IMR-90 (cell line): ENCODE data around the gene TRIO. TPM values are rescaled to one million over a fixed set of nuclear protein-coding genes. Genes with fewer than 3 reads are reported as not detected.

Source experiments
- ATAC-seq: fragments of 200-7000 bp; cut with Tn5 transposase; 2 replicates; pipeline ENCODE4 v1.9.1; 2020; ENCODE audit warnings: low read depth, mild to moderate bottlenecking, moderate library complexity
- BruUV-seq: library from RNA; stranded (reverse); fragments of 400-500 nt; replicated peaks from 2 replicates; lab custom pipeline; 2021; lab: Mats Ljungman, UMichigan
- CTCF ChIA-PET: fragments of 300-600 bp; formaldehyde crosslinking; extraction: SDS; loops from one replicate; lab custom pipeline; 2021; ENCODE audit warnings: antibody characterized with exemption; lab: Yijun Ruan, JAX
- POLR2A ChIA-PET: fragments of 300-600 bp; sonication (Branson Sonifier 250); formaldehyde crosslinking; loops from one replicate; lab custom pipeline; 2022; ENCODE audit warnings: antibody characterized with exemption; ENCODE audit not compliant: unreplicated experiment; lab: Charles Lee
- DNase-seq: peaks from one replicate; pipeline ENCODE4 v3.0.0; 2013
- H2AFZ ChIP-seq: replicated peaks from 2 replicates; pipeline ENCODE3; 2013; ENCODE audit warnings: low read length, mild to moderate bottlenecking; ENCODE audit not compliant: poor library complexity
- H2AK5ac ChIP-seq: 2 replicates; pipeline ENCODE4 v1.6.1; 2013; ENCODE audit warnings: low read depth, low read length, inconsistent platforms
- H2AK9ac ChIP-seq: replicated peaks from 2 replicates; pipeline ENCODE3; 2013; ENCODE audit warnings: mild to moderate bottlenecking, low read depth, low read length, moderate library complexity; ENCODE audit not compliant: poor library complexity
- H2BK120ac ChIP-seq: 2 replicates; pipeline ENCODE4 v1.6.1; 2013; ENCODE audit warnings: low read depth, low read length, inconsistent platforms
- H2BK15ac ChIP-seq: 3 replicates; pipeline ENCODE4 v1.6.1; 2013; ENCODE audit warnings: low read depth, low read length, inconsistent platforms
- H2BK20ac ChIP-seq: 2 replicates; pipeline ENCODE4 v1.6.1; 2013; ENCODE audit warnings: low read depth, mild to moderate bottlenecking, inconsistent platforms, low read length, moderate library complexity
- H2BK5ac ChIP-seq: 2 replicates; pipeline ENCODE4 v1.6.1; 2013; ENCODE audit warnings: mild to moderate bottlenecking, low read depth, low read length, inconsistent platforms; ENCODE audit not compliant: poor library complexity, severe bottlenecking
- H3K14ac ChIP-seq: replicated peaks from 2 replicates; pipeline ENCODE4 v1.6.1; 2013; ENCODE audit warnings: low read depth, low read length, inconsistent platforms
- H3K18ac ChIP-seq: 2 replicates; pipeline ENCODE4 v1.6.1; 2013; ENCODE audit warnings: low read depth, low read length, control low read depth
- H3K23ac ChIP-seq: 2 replicates; pipeline ENCODE4 v1.6.1; 2013; ENCODE audit warnings: low read depth, low read length, inconsistent platforms
- H3K27ac ChIP-seq: 2 replicates; pipeline ENCODE4 v1.5.1; 2013; ENCODE audit warnings: mild to moderate bottlenecking, control low read depth, low read length; ENCODE audit not compliant: insufficient read depth
- H3K27me3 ChIP-seq: 2 replicates; pipeline ENCODE4 v1.6.1; 2013; ENCODE audit warnings: low read length; ENCODE audit not compliant: control insufficient read depth, insufficient read depth
- H3K36me3 ChIP-seq: 2 replicates; pipeline ENCODE4 v1.6.1; 2013; ENCODE audit warnings: low read length, mixed read lengths; ENCODE audit not compliant: control insufficient read depth, insufficient read depth
- H3K4ac ChIP-seq: 2 replicates; pipeline ENCODE4 v1.6.1; 2013; ENCODE audit warnings: low read depth, low read length, inconsistent platforms
- H3K4me1 ChIP-seq: 2 replicates; pipeline ENCODE4 v1.6.1; 2013; ENCODE audit warnings: low read length, mixed read lengths; ENCODE audit not compliant: control insufficient read depth, insufficient read depth
- H3K4me2 ChIP-seq: 2 replicates; pipeline ENCODE4 v1.6.1; 2013; ENCODE audit warnings: low read depth, mild to moderate bottlenecking, control low read depth, low read length, moderate library complexity
- H3K4me3 ChIP-seq: 2 replicates; pipeline ENCODE4 v1.5.1; 2013; ENCODE audit warnings: low read depth, mild to moderate bottlenecking, control low read depth, low read length, moderate library complexity; ENCODE audit not compliant: insufficient read depth
- H3K56ac ChIP-seq: 2 replicates; pipeline ENCODE4 v1.6.1; 2013; ENCODE audit warnings: low read length, inconsistent platforms; ENCODE audit not compliant: insufficient read depth; ENCODE audit errors: extremely low read depth
- H3K79me1 ChIP-seq, 2 experiments: 2 replicates each; pipeline ENCODE4 v1.6.1; 2013; ENCODE audit warnings: low read length in 2 of 2, inconsistent platforms in 1 of 2, low read depth in 1 of 2
- H3K9ac ChIP-seq: 2 replicates; pipeline ENCODE4 v1.6.1; 2013; ENCODE audit warnings: low read depth, low read length, control low read depth
- H3K9me1 ChIP-seq: 2 replicates; pipeline ENCODE4 v1.6.1; 2013; ENCODE audit warnings: low read length, inconsistent platforms; ENCODE audit not compliant: insufficient read depth
- H3K9me3 ChIP-seq: 2 replicates; pipeline ENCODE4 v1.6.1; 2013; ENCODE audit warnings: low read length; ENCODE audit not compliant: control insufficient read depth, insufficient read depth
- H4K20me1 ChIP-seq: 2 replicates; pipeline ENCODE4 v1.6.1; 2013; ENCODE audit warnings: low read length, inconsistent platforms; ENCODE audit not compliant: insufficient read depth
- H4K5ac ChIP-seq: 2 replicates; pipeline ENCODE4 v1.6.1; 2013; ENCODE audit warnings: mild to moderate bottlenecking, low read depth, low read length, control low read depth
- H4K8ac ChIP-seq, 2 experiments: 2 replicates each; pipeline ENCODE4 v1.6.1; 2013; ENCODE audit warnings: low read depth in 2 of 2, low read length in 2 of 2, control low read depth in 1 of 2, inconsistent platforms in 1 of 2
- H4K91ac ChIP-seq: 2 replicates; pipeline ENCODE4 v1.6.1; 2013; ENCODE audit warnings: low read depth, low read length, inconsistent platforms; ENCODE audit not compliant: insufficient read depth
- BHLHE40 ChIP-seq: fragments of 150-350 bp; IDR thresholded peaks from 2 replicates; pipeline ENCODE4 v1.6.1; 2016; ENCODE audit warnings: mild to moderate bottlenecking, low read depth, low read length
- CEBPB ChIP-seq: IDR thresholded peaks from 2 replicates; pipeline ENCODE4 v1.6.1; 2012; ENCODE audit warnings: low read depth, low read length, improper control_type of control experiment
- CHD1 ChIP-seq: IDR thresholded peaks from 2 replicates; pipeline ENCODE4 v1.6.1; 2012; ENCODE audit warnings: low read depth, low read length, improper control_type of control experiment
- FOS ChIP-seq: fragments of 150-350 bp; IDR thresholded peaks from 2 replicates; pipeline ENCODE4 v1.6.1; 2016; ENCODE audit warnings: low read depth, low read length
- MAFK ChIP-seq: IDR thresholded peaks from 2 replicates; pipeline ENCODE4 v1.6.1; 2012; ENCODE audit warnings: low read depth, low read length, improper control_type of control experiment
- MAZ ChIP-seq: IDR thresholded peaks from 2 replicates; pipeline ENCODE4 v1.6.1; 2012; ENCODE audit warnings: low read depth, mild to moderate bottlenecking, low read length, improper control_type of control experiment, moderate library complexity, borderline replicate concordance
- MXI1 ChIP-seq: IDR thresholded peaks from 2 replicates; pipeline ENCODE4 v1.6.1; 2012; ENCODE audit warnings: low read depth, mild to moderate bottlenecking, low read length, moderate library complexity, borderline replicate concordance
- NFE2L2 ChIP-seq: fragments of 150-350 bp; IDR thresholded peaks from 2 replicates; pipeline ENCODE4 v1.6.1; 2016; ENCODE audit warnings: low read depth, mild to moderate bottlenecking, low read length
- POLR2A ChIP-seq: IDR thresholded peaks from 2 replicates; pipeline ENCODE4 v1.6.1; 2012; ENCODE audit warnings: mild to moderate bottlenecking, low read depth, low read length
- RAD21 ChIP-seq: IDR thresholded peaks from 2 replicates; pipeline ENCODE4 v1.6.1; 2012; ENCODE audit warnings: low read length, improper control_type of control experiment
- RCOR1 ChIP-seq: IDR thresholded peaks from 2 replicates; pipeline ENCODE4 v1.6.1; 2012; ENCODE audit warnings: mild to moderate bottlenecking, low read length, improper control_type of control experiment; ENCODE audit not compliant: insufficient replicate concordance
- RFX5 ChIP-seq: IDR thresholded peaks from 2 replicates; pipeline ENCODE4 v1.8.0; 2012; ENCODE audit warnings: low read depth, mild to moderate bottlenecking, low read length, moderate library complexity
- SMC3 ChIP-seq: fragments of 150-350 bp; IDR thresholded peaks from 2 replicates; pipeline ENCODE4 v1.6.1; 2016; ENCODE audit warnings: low read depth, mild to moderate bottlenecking, antibody characterized with exemption, low read length, moderate library complexity
- WGBS, 2 experiments: methylation state at CpG; one replicate each; pipeline versions ENCODE4 v1.1.5 to v1.1.7; 2013; ENCODE audit warnings: missing lambda C conversion rate in 2 of 2; ENCODE audit not compliant: insufficient read length in 1 of 2; ENCODE audit errors: extremely low coverage in 2 of 2; 5-methylcytosine and 5-hydroxymethylcytosine counted together
- dilution Hi-C: fragments of 300-500 bp; cut with HindIII; formaldehyde crosslinking; loops from one replicate; pipeline ENCODE4 v1.14.3; 2018; ENCODE audit warnings: low sequenced_read_pairs; ENCODE audit not compliant: unreplicated experiment
- in situ Hi-C: fragments of 300-500 bp; cut with MboI; formaldehyde crosslinking; loops from 3 replicates; pipeline ENCODE4 v1.14.3; 2019; ENCODE audit warnings: low sequenced_read_pairs, inconsistent platforms, mixed read lengths
- intact Hi-C: fragments of 100-400 bp; cut with micrococcal nuclease; formaldehyde crosslinking; loops from 2 replicates; pipeline ENCODE4 v1.10.0; 2022
- polyA plus RNA-seq, 3 experiments: library from polyadenylated mRNA; depleted of rRNA; stranded (reverse); fragments of >200 nt; gene quantifications; 2 replicates each; pipeline ENCODE4 v1.2.3, GENCODE V29; 2012; ENCODE audit warnings: low replicate concordance in 1 of 3
- total RNA-seq: library from RNA; depleted of rRNA; stranded (reverse); fragments of >200 nt; gene quantifications from 2 replicates; pipeline ENCODE4 v1.2.3, GENCODE V29; 2012
- TF ChIP-seq, protein P1 (sequence below): fragments of 150-350 bp; IDR thresholded peaks from 2 replicates; pipeline ENCODE4 v1.6.1; 2016; ENCODE audit warnings: low read depth, mild to moderate bottlenecking, low read length, moderate library complexity, borderline replicate concordance
- TF ChIP-seq, protein P2 (sequence below): conservative IDR thresholded peaks from 2 replicates; pipeline ENCODE4 v1.5.1; 2012; ENCODE audit warnings: mild to moderate bottlenecking, low read depth, low read length, improper control_type of control experiment
- TF ChIP-seq, protein P3 (sequence below): fragments of 150-350 bp; IDR thresholded peaks from 2 replicates; pipeline ENCODE4 v1.6.1; 2017; ENCODE audit warnings: mild to moderate bottlenecking, antibody characterized with exemption, low read length, low read depth

Gene TRIO
- total and polyA plus RNA-seq, 2 of the 4 experiments (the other 2 are of a cell fraction) = 206 to 522 TPM

DNA sequence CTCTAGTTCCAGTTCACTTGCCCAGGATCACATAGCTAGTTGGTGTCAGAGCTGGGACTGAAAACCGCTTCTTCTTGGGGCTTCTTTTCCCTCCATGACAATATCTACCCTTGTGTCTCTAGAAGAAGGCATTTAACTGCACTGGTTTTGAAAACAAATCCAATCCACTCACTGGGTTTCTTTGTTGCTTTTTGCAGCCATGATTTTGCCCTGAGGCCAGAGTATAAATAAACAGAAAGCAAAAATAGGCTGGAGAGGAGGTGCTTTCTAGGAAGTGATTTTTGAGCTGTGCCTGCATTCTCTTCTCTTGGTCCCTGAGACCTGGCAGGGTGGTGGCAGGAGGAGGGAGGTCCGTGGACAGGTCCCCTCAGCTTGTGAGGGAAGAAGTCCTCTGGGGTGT is 6.9 kb upstream of the TRIO start:
- Histone ChIP-seq H3K14ac (peak overlapping the region; percentile 43; the same call in 1 of the 2 replicates), H3K27ac (no peak overlapping the region; the same call in 1 of the 2 replicates), H3K4me1 (peaks cover 16% of the 10 kb centered on the region), H4K5ac (no peak overlapping the region), H3K23ac (no peak overlapping the region), H3K9me3 (no peaks in the 10 kb centered on the region), H3K18ac (peak overlapping the region; percentile 1; the same call in 1 of the 2 replicates), H2BK5ac (no peak overlapping the region), H3K4me3 (no peak overlapping the region), H3K4me2 (no peak overlapping the region), H2AK9ac (peak overlapping the region; percentile 21), H2BK15ac (peak overlapping the region; percentile 35; the same call in 1 of the 3 replicates), H3K4ac (peak overlapping the region; percentile 56), H3K27me3 (no peaks in the 10 kb centered on the region), H2AFZ (no peak overlapping the region), H4K20me1 (peaks cover 4% of the 10 kb centered on the region; the same call in 1 of the 2 replicates), H2BK120ac (peak overlapping the region; percentile 42; the same call in 1 of the 2 replicates), H3K9ac (no peak overlapping the region; the same call in 1 of the 2 replicates), H4K8ac (peak overlapping the region in 1 of 2 experiments; percentile 1; a peak in 1 of 4 replicates), H3K9me1 (peaks cover 12% of the 10 kb centered on the region), H4K91ac (no peak overlapping the region; the same call in 1 of the 2 replicates), H2BK20ac (peak overlapping the region; percentile 13; the same call in 1 of the 2 replicates), H3K79me1 (peaks cover 1 to 33% of the 10 kb centered on the region in 2 experiments; a peak in 3 of 4 replicates), H3K36me3 (no peaks in the 10 kb centered on the region), H2AK5ac (peak overlapping the region; percentile 44; the same call in 1 of the 2 replicates), H3K56ac (no peak overlapping the region)
- intact Hi-C loops (no loop called here), dilution Hi-C loops (no loop called here), in situ Hi-C loops (no loop called here)
- ChIA-PET CTCF (no interaction called here), POLR2A (no interaction called here)
- no CpG with 5 or more reads among the region's 2 CpGs for WGBS, 2 experiments
- TF ChIP-seq NFE2L2 (no peak), CHD1 (no peak), MXI1 (no peak), RFX5 (no peak), CEBPB (no peak), RCOR1 (no peak), SMC3 (no peak), FOS (no peak), RAD21 (no peak), BHLHE40 (no peak), MAFK (no peak), POLR2A (no peak), MAZ (no peak)
- TF ChIP-seq, protein P1, sequence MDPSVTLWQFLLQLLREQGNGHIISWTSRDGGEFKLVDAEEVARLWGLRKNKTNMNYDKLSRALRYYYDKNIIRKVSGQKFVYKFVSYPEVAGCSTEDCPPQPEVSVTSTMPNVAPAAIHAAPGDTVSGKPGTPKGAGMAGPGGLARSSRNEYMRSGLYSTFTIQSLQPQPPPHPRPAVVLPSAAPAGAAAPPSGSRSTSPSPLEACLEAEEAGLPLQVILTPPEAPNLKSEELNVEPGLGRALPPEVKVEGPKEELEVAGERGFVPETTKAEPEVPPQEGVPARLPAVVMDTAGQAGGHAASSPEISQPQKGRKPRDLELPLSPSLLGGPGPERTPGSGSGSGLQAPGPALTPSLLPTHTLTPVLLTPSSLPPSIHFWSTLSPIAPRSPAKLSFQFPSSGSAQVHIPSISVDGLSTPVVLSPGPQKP = no peak
- TF ChIP-seq, protein P2, sequence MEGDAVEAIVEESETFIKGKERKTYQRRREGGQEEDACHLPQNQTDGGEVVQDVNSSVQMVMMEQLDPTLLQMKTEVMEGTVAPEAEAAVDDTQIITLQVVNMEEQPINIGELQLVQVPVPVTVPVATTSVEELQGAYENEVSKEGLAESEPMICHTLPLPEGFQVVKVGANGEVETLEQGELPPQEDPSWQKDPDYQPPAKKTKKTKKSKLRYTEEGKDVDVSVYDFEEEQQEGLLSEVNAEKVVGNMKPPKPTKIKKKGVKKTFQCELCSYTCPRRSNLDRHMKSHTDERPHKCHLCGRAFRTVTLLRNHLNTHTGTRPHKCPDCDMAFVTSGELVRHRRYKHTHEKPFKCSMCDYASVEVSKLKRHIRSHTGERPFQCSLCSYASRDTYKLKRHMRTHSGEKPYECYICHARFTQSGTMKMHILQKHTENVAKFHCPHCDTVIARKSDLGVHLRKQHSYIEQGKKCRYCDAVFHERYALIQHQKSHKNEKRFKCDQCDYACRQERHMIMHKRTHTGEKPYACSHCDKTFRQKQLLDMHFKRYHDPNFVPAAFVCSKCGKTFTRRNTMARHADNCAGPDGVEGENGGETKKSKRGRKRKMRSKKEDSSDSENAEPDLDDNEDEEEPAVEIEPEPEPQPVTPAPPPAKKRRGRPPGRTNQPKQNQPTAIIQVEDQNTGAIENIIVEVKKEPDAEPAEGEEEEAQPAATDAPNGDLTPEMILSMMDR = no peak
- TF ChIP-seq, protein P3, sequence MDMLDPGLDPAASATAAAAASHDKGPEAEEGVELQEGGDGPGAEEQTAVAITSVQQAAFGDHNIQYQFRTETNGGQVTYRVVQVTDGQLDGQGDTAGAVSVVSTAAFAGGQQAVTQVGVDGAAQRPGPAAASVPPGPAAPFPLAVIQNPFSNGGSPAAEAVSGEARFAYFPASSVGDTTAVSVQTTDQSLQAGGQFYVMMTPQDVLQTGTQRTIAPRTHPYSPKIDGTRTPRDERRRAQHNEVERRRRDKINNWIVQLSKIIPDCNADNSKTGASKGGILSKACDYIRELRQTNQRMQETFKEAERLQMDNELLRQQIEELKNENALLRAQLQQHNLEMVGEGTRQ = no peak
- no TSS peak for BruUV-seq
- ATAC-seq (peak; percentile 48), DNase-seq (no peak)
